GM21717 (cell line): ENCODE measurements around the gene GZMA.
"Not testable (repeated sequence)": the region's sequence is repeated elsewhere in the genome, so short reads cannot be mapped to it uniquely, and the experiment has no call there.

Experiments used
- ATAC-seq: cut with Tn5 transposase; IDR thresholded peaks from one replicate; pipeline ENCODE4 v1.9.1; 2021; ENCODE audit warnings: mild to moderate bottlenecking, moderate library complexity; ENCODE audit not compliant: unreplicated experiment

Gene GZMA

DNA sequence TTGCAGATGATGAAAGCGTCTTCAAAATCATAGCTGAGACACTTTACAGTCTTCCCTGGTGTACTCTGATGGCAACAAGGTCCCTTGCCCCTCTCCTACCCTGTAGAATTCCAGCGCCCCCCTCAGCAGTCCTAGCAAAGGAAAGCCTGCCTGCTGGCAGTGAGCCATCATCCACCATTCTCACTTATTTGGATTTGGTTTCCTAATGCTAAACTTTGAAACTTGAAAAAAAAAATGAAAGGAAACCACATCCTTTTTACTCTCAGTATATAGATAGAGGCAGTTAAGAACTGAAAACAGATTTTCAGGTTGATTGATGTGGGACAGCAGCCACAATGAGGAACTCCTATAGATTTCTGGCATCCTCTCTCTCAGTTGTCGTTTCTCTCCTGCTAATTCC is at the start of gene GZMA:
Gene GZMA, plus strand, starts transcription at position 299 of the 400 bp plus-strand sequence. Its CDS starts 37 bp downstream, at position 336.
- ATAC-seq: no peak

- ATAC-seq: no peak
Observed at GRCh38 chr5:55055183-55055582, 47.3 kb upstream of the GZMA start.

- ATAC-seq: no peak
Observed at GRCh38 chr5:55062039-55062779, 40.2 kb upstream of the GZMA start.

GRCh38 chr5:55063220-55063863 is 39.1 kb upstream of the GZMA start:
- ATAC-seq: no peak

GRCh38 chr5:55063899-55064298 is 38.5 kb upstream of the GZMA start:
- no peak for ATAC-seq

- no peak for ATAC-seq
Observed at GRCh38 chr5:55064523-55064922, 37.9 kb upstream of the GZMA start.

GRCh38 chr5:55066277-55066676 is 36.2 kb upstream of the GZMA start:
- ATAC-seq: no peak

- no peak for ATAC-seq
Observed at GRCh38 chr5:55070968-55071367, 31.5 kb upstream of the GZMA start.

- no peak for ATAC-seq
Observed at GRCh38 chr5:55071413-55071812, 31.0 kb upstream of the GZMA start.

GRCh38 chr5:55072666-55073065 is 29.8 kb upstream of the GZMA start:
- no peak for ATAC-seq

DNA sequence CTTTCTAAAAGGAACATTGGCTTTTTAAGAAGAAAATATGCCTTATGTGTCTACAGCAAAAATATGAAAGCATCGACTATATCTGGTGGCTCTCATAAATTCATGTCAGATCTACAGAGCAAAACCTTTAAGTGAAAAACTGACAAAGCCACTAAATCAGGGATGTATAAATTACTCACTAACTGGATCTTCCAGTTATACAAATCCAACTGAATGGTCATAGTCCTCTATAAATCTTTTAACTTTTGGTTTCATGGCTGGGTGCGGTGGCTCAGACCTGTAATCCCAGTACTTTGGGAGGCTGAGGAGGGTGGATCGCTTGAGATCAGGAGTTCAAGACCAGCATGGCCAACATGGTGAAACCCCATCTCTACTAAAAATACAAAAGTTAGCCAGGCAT is 29.2 kb upstream of the GZMA start:
- no peak for ATAC-seq

DNA sequence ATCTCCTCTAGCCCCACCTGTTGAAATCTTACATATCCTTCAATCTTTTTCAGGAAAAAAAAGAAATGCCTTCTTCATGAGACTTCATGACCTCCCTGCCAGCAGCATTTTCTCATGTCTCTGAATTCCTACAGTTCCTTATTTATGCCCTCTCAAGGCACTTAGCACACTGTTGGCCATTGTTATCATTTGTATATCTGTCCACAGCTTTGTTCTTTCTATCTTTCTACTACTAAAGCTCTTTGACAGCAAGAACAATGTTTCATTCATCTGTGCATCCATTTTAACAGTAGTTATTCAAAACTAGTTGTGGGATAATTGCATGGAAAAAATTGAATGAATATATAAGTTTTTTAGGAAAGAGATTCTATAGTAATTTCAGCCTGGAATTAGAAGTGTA is 20.9 kb upstream of the GZMA start:
- ATAC-seq: no peak

DNA sequence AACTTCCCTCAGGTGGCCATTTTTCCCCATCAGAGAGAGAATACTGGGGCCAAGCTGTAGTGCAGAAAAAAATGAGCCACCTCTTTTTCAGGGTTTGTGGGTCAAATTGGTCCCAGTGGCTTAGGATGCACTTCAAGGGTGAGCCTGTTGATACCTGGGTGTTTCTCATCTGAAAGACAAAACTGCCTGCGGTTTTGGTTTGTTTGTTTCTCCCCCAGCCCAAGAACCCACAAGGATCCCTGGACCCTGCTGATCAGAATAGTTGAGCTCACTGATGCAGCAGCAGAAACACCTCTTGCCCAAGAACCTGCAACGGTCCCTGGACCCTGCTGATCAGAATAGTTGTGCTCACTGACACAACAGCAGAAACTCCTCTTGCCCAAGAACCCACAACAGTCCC is 13.1 kb upstream of the GZMA start:
- not testable (repeated sequence) for ATAC-seq

DNA sequence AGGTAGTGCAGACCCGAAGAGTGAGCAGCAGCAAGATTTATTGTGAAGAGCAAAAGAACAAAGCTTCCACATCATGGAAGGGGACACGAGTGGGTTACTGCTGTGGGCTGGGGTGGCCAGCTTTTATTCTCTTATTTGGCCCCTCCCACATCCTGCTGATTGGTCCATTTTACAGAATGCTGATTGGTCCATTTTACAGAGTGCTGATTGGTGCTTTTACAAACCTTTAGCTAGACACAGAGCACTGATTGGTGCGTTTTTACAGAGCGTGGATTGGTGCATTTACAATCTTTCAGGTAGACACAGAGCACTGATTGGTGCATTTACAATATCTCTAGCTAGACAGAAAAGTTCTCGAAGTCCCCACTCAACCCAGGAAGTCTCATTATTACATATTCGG is 11.4 kb upstream of the GZMA start:
- ATAC-seq: not testable (repeated sequence)

GRCh38 chr5:55096182-55096581 is 6.3 kb upstream of the GZMA start:
- ATAC-seq: no peak

DNA sequence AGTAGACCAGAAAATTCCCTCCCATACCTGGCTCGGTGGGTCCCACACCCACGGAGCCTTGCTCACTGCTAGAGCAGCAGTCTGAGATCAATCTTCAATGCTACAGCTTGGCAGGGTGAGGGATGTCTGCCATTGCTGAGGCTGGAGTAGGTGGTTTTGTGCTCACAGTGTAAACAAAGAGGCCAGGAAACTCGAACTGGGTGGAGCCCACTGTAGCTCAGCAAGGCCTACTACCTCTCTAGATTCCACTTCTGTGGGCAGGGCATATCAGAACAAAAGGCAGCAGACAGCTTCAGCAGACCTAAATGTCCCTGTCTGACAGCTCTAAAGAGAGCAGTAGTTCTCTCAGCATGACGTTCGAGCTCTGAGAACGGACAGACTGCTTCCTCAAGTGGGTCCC is 5.6 kb upstream of the GZMA start:
- no peak for ATAC-seq

- not testable (repeated sequence) for ATAC-seq
Observed at GRCh38 chr5:55101148-55101547, 1.3 kb upstream of the GZMA start.

DNA sequence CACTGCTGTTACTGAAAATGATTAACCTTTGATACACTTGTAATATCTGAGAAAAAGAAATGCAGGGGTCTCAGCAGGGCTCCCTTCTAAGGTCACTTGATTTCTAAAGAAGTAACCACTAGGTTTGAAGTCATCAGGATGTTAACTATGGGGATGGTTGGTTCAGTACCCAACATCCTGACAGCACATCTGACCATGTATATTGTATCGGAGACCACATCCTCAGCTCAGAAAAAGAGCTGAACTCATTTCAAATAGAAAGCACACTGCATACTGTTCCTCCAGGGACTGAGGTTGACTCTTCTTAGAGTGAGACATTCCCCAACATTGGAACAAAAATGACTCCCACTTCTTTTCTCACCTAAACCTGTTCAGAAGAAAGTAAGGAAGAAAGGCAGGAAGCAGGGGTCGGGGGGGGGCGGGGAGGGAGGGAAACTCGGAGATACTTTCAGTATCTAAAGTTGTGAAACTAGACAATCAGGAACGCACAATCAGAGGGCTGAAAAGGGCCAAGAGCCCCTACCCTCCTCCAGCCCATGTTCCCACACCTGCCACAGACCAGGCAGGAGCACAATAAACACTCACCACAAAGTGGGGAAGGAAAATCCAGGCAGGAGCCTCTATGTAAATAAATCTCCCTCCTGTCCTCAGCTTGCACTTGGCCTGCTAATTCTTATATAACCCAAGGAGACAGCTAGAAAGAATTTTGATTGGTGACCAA is 730 bp upstream of the GZMA start:
- ATAC-seq: no peak

DNA sequence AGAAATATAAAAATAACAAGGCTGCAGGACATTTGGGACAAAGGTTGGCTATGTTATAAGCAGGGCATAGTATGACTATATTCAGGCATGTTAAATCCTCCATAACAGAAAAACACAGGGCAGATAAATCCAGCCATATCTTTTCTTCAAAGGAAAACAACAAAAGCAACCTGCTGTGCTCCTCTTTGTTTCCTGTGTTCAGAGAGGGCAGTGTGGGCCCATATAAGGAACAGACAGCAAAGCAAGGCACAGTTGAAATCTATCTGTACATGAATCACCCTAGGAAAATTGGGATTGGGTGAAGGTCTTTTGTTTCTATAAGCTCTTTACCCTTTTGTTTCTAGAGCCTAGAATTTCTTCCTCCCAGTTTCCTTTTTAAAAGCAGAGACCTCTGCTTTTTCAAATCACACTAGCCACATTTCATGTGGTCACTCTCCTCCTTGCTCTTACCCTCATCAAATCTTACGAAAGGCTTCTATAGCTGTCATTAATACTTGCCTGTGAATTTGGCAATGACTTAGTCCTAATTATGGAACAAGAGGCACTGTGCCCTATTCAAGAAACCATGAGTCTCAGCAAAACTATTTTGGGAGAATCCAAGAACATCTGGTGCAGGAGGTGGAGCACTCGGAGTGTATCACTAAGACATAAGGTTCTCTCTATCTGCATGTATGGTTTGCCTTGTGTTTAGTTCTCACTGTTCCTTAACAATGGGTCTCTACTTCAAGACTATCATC is 1.8 kb downstream of the GZMA start:
- no peak for ATAC-seq

DNA sequence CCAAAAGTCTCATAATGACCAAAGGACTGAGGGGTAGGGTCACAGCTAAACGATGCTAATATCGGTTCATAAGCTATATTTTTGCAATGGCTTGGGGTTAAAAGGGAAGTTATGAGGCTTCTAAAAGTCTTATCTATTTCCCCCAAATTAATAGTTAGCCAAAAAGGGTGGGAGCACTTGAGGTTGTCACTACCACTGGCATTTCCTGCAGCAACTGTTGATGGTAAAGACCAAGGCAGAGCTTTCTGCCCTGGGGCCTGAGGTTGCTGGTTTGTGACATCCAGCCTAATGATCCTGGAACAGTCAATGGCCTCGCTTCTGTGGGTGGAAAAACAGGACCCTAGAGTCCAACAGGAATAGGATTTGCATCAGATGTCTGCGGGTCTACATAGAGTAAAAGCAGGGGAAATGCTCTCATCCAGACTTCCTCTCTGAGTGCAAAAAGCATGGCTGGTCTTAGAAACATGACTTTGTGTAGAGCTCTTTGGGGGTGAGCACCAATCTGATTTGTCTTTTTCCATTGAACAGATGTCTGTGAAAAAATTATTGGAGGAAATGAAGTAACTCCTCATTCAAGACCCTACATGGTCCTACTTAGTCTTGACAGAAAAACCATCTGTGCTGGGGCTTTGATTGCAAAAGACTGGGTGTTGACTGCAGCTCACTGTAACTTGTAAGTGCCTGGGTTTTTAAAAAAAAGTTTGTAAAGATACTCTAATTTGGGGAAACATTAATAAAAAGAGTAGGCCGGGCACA is 2.7 kb downstream of the GZMA start:
- no peak for ATAC-seq

GRCh38 chr5:55105976-55106375 is 3.5 kb downstream of the GZMA start:
- not testable (repeated sequence) for ATAC-seq
